K562 (cell line): ENCODE results near the gene MAPK8IP2.

ENCODE experiments used
- BRD9 ChIP-seq: fragments of 450-650 bp; IDR thresholded peaks from 2 replicates; pipeline ENCODE4 v1.6.1; 2018; ENCODE audit warnings: low read depth; ENCODE audit not compliant: partially characterized antibody
- HCFC1 ChIP-seq: IDR thresholded peaks from 2 replicates; pipeline ENCODE4 v1.6.1; 2012; ENCODE audit warnings: low read depth, low read length, improper control_type of control experiment
- HNRNPL ChIP-seq: fragments of 200-400 bp; formaldehyde crosslinking; IDR thresholded peaks from 2 replicates; pipeline ENCODE4 v1.6.1; 2017; ENCODE audit warnings: low read depth, mild to moderate bottlenecking, low read length
- KDM4B ChIP-seq, 2 experiments: fragments of 450-650 bp in 1 of 2; sonication (generic) in 1 of 2; IDR thresholded peaks; 2 replicates each; pipeline ENCODE4 v1.6.1; 2016 to 2017; ENCODE audit warnings: borderline replicate concordance in 2 of 2, antibody characterized with exemption in 1 of 2, low read depth in 1 of 2, mild to moderate bottlenecking in 1 of 2
- KHSRP ChIP-seq: fragments of 450-650 bp; IDR thresholded peaks from 2 replicates; pipeline ENCODE4 v1.6.1; 2017
- KLF1 ChIP-seq: fragments of 450-650 bp; IDR thresholded peaks from 2 replicates; pipeline ENCODE4 v1.6.1; 2016; ENCODE audit warnings: missing genetic modification characterization, missing compliant biosample characterization
- RAD21 ChIP-seq, 2 experiments: fragments of 250-450 bp in 1 of 2; fragments of 450-650 bp in 1 of 2; sonication (Bioruptor Pico) in 1 of 2; formaldehyde crosslinking in 1 of 2; IDR thresholded peaks in 1 of 2; conservative IDR thresholded peaks in 1 of 2; 2 replicates each; pipeline versions ENCODE4 v1.4.0 to v1.8.0; 2020 to 2022; ENCODE audit warnings: mild to moderate bottlenecking in 2 of 2, moderate library complexity in 1 of 2
- SP2 ChIP-seq: IDR thresholded peaks from 2 replicates; pipeline ENCODE4 v1.6.1; 2011; ENCODE audit warnings: mild to moderate bottlenecking, low read depth, low read length, moderate library complexity; ENCODE audit not compliant: poor library complexity, severe bottlenecking; ENCODE audit errors: extremely low read depth
- ZFX ChIP-seq: sonication (generic); formaldehyde crosslinking; IDR thresholded peaks from 2 replicates; pipeline ENCODE4 v1.8.0; 2022; ENCODE audit warnings: mild to moderate bottlenecking, missing genetic modification reagents, moderate library complexity
- TF ChIP-seq, protein P1 (sequence below), 3 experiments: IDR thresholded peaks in 2 of 3; conservative IDR thresholded peaks in 1 of 3; 2 replicates each; pipeline ENCODE4 v1.5.1; 2011 to 2012; ENCODE audit warnings: low read length in 3 of 3, mild to moderate bottlenecking in 3 of 3, control low read depth in 2 of 3, improper control_type of control experiment in 1 of 3, inconsistent platforms in 1 of 3, low read depth in 1 of 3, mixed read lengths in 1 of 3, moderate library complexity in 1 of 3; ENCODE audit not compliant: insufficient read depth in 2 of 3
- TF ChIP-seq, protein P2 (sequence below): fragments of 450-650 bp; IDR thresholded peaks from 2 replicates; pipeline ENCODE4 v1.6.1; 2018; ENCODE audit not compliant: partially characterized antibody
- TF ChIP-seq, protein P3 (sequence below), 3 experiments: fragments of 200-800 bp in 1 of 3; fragments of 250-450 bp in 1 of 3; fragments of 450-650 bp in 1 of 3; sonication (Bioruptor Pico) in 1 of 3; sonication (Bioruptor generic) in 1 of 3; formaldehyde crosslinking in 1 of 3; IDR thresholded peaks; 2 replicates each; pipeline versions ENCODE4 v1.6.1 to v1.8.0; 2016 to 2022; ENCODE audit warnings: mild to moderate bottlenecking in 2 of 3, missing genetic modification characterization in 2 of 3, missing compliant biosample characterization in 1 of 3, moderate library complexity in 1 of 3
- TF ChIP-seq, protein P4 (sequence below), 2 experiments: fragments of 450-650 bp in 1 of 2; IDR thresholded peaks; 2 replicates each; pipeline ENCODE4 v1.6.1; 2011 to 2017; ENCODE audit warnings: low read depth in 2 of 2, antibody characterized with exemption in 1 of 2, borderline replicate concordance in 1 of 2, low read length in 1 of 2, mild to moderate bottlenecking in 1 of 2, mixed read lengths in 1 of 2; ENCODE audit not compliant: control insufficient read depth in 1 of 2
- TF ChIP-seq, protein P5 (sequence below): fragments of 450-650 bp; formaldehyde crosslinking; IDR thresholded peaks from 2 replicates; pipeline ENCODE4 v1.4.0; 2022; ENCODE audit warnings: missing genetic modification characterization

DNA sequence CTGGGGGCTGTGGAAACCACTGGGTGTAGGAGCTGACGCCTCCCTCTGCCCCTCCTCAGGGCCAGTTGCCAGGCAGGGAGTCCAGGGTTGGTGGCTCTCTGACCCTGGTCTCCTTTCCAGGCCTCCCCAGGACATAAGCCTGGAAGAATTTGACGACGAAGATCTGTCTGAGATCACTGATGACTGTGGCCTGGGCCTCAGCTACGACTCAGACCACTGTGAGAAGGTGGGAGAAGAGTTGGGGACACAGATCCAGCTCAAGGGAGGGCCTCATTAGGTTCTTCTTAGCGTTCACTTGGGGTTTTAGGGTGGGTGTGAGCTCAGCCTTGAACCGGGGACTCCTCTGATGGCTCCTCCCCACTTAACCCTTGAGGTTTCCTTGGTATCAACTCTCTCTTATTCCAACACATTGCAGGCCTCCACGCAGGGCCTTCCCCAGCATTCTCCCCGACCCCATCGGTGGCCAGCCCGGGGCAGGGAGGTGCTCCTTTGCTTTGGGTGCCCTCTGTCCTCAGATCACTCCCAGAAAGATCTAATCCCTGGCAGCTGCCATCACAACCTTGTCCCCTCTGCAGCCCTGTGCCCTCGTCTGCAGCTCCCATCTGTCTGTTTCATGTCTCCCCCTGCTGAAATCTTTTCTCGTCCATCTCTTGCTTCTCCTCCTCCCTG lies 1.2 kb downstream of the MAPK8IP2 start:
- TF ChIP-seq RAD21 (CRISPR knock-in tag; conservative IDR thresholded peaks at IDR 0.05 in 1 of 2, IDR thresholded peaks at IDR 0.05 in 1 of 2) (no peak), HNRNPL (no peak), SP2 (no peak), HCFC1 (no peak), KDM4B (IDR thresholded peaks at IDR 0.05; ENCODE audit: borderline replicate concordance in 2 of 2, low read depth in 1 of 2) (no peak), KHSRP (no peak), BRD9 (no peak), KLF1 (tag) (no peak), ZFX (CRISPR knock-in tag) (no peak)
- TF ChIP-seq, protein P1, sequence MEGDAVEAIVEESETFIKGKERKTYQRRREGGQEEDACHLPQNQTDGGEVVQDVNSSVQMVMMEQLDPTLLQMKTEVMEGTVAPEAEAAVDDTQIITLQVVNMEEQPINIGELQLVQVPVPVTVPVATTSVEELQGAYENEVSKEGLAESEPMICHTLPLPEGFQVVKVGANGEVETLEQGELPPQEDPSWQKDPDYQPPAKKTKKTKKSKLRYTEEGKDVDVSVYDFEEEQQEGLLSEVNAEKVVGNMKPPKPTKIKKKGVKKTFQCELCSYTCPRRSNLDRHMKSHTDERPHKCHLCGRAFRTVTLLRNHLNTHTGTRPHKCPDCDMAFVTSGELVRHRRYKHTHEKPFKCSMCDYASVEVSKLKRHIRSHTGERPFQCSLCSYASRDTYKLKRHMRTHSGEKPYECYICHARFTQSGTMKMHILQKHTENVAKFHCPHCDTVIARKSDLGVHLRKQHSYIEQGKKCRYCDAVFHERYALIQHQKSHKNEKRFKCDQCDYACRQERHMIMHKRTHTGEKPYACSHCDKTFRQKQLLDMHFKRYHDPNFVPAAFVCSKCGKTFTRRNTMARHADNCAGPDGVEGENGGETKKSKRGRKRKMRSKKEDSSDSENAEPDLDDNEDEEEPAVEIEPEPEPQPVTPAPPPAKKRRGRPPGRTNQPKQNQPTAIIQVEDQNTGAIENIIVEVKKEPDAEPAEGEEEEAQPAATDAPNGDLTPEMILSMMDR (IDR thresholded peaks at IDR 0.05 in 2 of 3, conservative IDR thresholded peaks at IDR 0.05 in 1 of 3; ENCODE audit: insufficient read depth in 2 of 3, low read depth in 1 of 3, low read length in 3 of 3) = no peak
- TF ChIP-seq, protein P2, sequence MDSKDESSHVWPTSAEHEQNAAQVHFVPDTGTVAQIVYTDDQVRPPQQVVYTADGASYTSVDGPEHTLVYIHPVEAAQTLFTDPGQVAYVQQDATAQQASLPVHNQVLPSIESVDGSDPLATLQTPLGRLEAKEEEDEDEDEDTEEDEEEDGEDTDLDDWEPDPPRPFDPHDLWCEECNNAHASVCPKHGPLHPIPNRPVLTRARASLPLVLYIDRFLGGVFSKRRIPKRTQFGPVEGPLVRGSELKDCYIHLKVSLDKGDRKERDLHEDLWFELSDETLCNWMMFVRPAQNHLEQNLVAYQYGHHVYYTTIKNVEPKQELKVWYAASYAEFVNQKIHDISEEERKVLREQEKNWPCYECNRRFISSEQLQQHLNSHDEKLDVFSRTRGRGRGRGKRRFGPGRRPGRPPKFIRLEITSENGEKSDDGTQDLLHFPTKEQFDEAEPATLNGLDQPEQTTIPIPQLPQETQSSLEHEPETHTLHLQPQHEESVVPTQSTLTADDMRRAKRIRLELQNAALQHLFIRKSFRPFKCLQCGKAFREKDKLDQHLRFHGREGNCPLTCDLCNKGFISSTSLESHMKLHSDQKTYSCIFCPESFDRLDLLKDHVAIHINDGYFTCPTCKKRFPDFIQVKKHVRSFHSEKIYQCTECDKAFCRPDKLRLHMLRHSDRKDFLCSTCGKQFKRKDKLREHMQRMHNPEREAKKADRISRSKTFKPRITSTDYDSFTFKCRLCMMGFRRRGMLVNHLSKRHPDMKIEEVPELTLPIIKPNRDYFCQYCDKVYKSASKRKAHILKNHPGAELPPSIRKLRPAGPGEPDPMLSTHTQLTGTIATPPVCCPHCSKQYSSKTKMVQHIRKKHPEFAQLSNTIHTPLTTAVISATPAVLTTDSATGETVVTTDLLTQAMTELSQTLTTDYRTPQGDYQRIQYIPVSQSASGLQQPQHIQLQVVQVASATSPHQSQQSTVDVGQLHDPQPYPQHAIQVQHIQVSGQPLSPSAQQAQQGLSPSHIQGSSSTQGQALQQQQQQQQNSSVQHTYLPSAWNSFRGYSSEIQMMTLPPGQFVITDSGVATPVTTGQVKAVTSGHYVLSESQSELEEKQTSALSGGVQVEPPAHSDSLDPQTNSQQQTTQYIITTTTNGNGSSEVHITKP = no peak
- TF ChIP-seq, protein P3, sequence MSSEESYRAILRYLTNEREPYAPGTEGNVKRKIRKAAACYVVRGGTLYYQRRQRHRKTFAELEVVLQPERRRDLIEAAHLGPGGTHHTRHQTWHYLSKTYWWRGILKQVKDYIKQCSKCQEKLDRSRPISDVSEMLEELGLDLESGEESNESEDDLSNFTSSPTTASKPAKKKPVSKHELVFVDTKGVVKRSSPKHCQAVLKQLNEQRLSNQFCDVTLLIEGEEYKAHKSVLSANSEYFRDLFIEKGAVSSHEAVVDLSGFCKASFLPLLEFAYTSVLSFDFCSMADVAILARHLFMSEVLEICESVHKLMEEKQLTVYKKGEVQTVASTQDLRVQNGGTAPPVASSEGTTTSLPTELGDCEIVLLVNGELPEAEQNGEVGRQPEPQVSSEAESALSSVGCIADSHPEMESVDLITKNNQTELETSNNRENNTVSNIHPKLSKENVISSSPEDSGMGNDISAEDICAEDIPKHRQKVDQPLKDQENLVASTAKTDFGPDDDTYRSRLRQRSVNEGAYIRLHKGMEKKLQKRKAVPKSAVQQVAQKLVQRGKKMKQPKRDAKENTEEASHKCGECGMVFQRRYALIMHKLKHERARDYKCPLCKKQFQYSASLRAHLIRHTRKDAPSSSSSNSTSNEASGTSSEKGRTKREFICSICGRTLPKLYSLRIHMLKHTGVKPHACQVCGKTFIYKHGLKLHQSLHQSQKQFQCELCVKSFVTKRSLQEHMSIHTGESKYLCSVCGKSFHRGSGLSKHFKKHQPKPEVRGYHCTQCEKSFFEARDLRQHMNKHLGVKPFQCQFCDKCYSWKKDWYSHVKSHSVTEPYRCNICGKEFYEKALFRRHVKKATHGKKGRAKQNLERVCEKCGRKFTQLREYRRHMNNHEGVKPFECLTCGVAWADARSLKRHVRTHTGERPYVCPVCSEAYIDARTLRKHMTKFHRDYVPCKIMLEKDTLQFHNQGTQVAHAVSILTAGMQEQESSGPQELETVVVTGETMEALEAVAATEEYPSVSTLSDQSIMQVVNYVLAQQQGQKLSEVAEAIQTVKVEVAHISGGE (CRISPR knock-in tag; IDR thresholded peaks at IDR 0.05) = no peak
- TF ChIP-seq, protein P4, sequence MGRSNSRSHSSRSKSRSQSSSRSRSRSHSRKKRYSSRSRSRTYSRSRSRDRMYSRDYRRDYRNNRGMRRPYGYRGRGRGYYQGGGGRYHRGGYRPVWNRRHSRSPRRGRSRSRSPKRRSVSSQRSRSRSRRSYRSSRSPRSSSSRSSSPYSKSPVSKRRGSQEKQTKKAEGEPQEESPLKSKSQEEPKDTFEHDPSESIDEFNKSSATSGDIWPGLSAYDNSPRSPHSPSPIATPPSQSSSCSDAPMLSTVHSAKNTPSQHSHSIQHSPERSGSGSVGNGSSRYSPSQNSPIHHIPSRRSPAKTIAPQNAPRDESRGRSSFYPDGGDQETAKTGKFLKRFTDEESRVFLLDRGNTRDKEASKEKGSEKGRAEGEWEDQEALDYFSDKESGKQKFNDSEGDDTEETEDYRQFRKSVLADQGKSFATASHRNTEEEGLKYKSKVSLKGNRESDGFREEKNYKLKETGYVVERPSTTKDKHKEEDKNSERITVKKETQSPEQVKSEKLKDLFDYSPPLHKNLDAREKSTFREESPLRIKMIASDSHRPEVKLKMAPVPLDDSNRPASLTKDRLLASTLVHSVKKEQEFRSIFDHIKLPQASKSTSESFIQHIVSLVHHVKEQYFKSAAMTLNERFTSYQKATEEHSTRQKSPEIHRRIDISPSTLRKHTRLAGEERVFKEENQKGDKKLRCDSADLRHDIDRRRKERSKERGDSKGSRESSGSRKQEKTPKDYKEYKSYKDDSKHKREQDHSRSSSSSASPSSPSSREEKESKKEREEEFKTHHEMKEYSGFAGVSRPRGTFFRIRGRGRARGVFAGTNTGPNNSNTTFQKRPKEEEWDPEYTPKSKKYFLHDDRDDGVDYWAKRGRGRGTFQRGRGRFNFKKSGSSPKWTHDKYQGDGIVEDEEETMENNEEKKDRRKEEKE (IDR thresholded peaks at IDR 0.05; ENCODE audit: borderline replicate concordance in 1 of 2, control insufficient read depth in 1 of 2, low read depth in 2 of 2, low read length in 1 of 2) = no peak
- TF ChIP-seq, protein P5, sequence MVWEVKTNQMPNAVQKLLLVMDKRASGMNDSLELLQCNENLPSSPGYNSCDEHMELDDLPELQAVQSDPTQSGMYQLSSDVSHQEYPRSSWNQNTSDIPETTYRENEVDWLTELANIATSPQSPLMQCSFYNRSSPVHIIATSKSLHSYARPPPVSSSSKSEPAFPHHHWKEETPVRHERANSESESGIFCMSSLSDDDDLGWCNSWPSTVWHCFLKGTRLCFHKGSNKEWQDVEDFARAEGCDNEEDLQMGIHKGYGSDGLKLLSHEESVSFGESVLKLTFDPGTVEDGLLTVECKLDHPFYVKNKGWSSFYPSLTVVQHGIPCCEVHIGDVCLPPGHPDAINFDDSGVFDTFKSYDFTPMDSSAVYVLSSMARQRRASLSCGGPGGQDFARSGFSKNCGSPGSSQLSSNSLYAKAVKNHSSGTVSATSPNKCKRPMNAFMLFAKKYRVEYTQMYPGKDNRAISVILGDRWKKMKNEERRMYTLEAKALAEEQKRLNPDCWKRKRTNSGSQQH (CRISPR knock-in tag) = no peak
